ENCODE data around the gene SPAG5. TPM values are rescaled to one million over a fixed set of nuclear protein-coding genes. Genes with fewer than 3 reads are reported as not detected.

Gene SPAG5
- total and polyA plus RNA-seq, 9 of the 15 experiments (the other 6 are each of a cell fraction or from before 2014, with no cell fraction given) = 94.4 to 286 (median 151) TPM

- TF ChIP-seq, protein P1, sequence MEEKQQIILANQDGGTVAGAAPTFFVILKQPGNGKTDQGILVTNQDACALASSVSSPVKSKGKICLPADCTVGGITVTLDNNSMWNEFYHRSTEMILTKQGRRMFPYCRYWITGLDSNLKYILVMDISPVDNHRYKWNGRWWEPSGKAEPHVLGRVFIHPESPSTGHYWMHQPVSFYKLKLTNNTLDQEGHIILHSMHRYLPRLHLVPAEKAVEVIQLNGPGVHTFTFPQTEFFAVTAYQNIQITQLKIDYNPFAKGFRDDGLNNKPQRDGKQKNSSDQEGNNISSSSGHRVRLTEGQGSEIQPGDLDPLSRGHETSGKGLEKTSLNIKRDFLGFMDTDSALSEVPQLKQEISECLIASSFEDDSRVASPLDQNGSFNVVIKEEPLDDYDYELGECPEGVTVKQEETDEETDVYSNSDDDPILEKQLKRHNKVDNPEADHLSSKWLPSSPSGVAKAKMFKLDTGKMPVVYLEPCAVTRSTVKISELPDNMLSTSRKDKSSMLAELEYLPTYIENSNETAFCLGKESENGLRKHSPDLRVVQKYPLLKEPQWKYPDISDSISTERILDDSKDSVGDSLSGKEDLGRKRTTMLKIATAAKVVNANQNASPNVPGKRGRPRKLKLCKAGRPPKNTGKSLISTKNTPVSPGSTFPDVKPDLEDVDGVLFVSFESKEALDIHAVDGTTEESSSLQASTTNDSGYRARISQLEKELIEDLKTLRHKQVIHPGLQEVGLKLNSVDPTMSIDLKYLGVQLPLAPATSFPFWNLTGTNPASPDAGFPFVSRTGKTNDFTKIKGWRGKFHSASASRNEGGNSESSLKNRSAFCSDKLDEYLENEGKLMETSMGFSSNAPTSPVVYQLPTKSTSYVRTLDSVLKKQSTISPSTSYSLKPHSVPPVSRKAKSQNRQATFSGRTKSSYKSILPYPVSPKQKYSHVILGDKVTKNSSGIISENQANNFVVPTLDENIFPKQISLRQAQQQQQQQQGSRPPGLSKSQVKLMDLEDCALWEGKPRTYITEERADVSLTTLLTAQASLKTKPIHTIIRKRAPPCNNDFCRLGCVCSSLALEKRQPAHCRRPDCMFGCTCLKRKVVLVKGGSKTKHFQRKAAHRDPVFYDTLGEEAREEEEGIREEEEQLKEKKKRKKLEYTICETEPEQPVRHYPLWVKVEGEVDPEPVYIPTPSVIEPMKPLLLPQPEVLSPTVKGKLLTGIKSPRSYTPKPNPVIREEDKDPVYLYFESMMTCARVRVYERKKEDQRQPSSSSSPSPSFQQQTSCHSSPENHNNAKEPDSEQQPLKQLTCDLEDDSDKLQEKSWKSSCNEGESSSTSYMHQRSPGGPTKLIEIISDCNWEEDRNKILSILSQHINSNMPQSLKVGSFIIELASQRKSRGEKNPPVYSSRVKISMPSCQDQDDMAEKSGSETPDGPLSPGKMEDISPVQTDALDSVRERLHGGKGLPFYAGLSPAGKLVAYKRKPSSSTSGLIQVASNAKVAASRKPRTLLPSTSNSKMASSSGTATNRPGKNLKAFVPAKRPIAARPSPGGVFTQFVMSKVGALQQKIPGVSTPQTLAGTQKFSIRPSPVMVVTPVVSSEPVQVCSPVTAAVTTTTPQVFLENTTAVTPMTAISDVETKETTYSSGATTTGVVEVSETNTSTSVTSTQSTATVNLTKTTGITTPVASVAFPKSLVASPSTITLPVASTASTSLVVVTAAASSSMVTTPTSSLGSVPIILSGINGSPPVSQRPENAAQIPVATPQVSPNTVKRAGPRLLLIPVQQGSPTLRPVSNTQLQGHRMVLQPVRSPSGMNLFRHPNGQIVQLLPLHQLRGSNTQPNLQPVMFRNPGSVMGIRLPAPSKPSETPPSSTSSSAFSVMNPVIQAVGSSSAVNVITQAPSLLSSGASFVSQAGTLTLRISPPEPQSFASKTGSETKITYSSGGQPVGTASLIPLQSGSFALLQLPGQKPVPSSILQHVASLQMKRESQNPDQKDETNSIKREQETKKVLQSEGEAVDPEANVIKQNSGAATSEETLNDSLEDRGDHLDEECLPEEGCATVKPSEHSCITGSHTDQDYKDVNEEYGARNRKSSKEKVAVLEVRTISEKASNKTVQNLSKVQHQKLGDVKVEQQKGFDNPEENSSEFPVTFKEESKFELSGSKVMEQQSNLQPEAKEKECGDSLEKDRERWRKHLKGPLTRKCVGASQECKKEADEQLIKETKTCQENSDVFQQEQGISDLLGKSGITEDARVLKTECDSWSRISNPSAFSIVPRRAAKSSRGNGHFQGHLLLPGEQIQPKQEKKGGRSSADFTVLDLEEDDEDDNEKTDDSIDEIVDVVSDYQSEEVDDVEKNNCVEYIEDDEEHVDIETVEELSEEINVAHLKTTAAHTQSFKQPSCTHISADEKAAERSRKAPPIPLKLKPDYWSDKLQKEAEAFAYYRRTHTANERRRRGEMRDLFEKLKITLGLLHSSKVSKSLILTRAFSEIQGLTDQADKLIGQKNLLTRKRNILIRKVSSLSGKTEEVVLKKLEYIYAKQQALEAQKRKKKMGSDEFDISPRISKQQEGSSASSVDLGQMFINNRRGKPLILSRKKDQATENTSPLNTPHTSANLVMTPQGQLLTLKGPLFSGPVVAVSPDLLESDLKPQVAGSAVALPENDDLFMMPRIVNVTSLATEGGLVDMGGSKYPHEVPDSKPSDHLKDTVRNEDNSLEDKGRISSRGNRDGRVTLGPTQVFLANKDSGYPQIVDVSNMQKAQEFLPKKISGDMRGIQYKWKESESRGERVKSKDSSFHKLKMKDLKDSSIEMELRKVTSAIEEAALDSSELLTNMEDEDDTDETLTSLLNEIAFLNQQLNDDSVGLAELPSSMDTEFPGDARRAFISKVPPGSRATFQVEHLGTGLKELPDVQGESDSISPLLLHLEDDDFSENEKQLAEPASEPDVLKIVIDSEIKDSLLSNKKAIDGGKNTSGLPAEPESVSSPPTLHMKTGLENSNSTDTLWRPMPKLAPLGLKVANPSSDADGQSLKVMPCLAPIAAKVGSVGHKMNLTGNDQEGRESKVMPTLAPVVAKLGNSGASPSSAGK (IDR thresholded peaks at IDR 0.05) = 0 out of 2 replicates have a peak, but pooled peaks have one; percentile 12
- TF ChIP-seq CBX8 (IDR thresholded peaks at IDR 0.05; ENCODE audit: borderline replicate concordance, extremely low read depth, low read depth, low read length, poor library complexity, severe bottlenecking) (no peak), RBM14 (IDR thresholded peaks at IDR 0.05; ENCODE audit: borderline replicate concordance, insufficient read depth, low read depth, low read length) (no peak), CTCFL (IDR thresholded peaks at IDR 0.05; ENCODE audit: borderline replicate concordance, insufficient read depth, low read depth, low read length, poor library complexity, severe bottlenecking) (no peak), TSC22D4 (tag; IDR thresholded peaks at IDR 0.05) (no peak), ZNF12 (CRISPR knock-in tag; IDR thresholded peaks at IDR 0.05) (no peak), ZNF592 (IDR thresholded peaks at IDR 0.05) (peak; percentile 80)
Observed at GRCh38 chr17:28646039-28646754, 47.4 kb upstream of the SPAG5 start (continued).

All from K562 (cell line).